Stomach (tissue), 19 donors: ENCODE results near the gene ARRDC2. TPM values are rescaled to one million over a fixed set of nuclear protein-coding genes. Genes with fewer than 3 reads are reported as not detected.

Source experiments
- DNase-seq, 2 donors: peaks; one replicate each; pipeline versions ENCODE4 v3.0.0 to v3.0.0-alpha.2; 2013 to 2019
- H3K27ac ChIP-seq, 5 donors: fragments of 200-600 bp in 4 of 5; sonication (generic) in 4 of 5; one replicate each; pipeline ENCODE4 v1.5.1; 2013 to 2019; ENCODE audit warnings: mild to moderate bottlenecking in 1 of 5, moderate library complexity in 1 of 5
- H3K27me3 ChIP-seq, 3 donors: fragments of 200-600 bp; sonication (generic); one replicate each; pipeline ENCODE4 v1.5.1; 2017 to 2019; ENCODE audit warnings: mixed run types in 1 of 3
- H3K36me3 ChIP-seq, 4 donors: fragments of 200-600 bp; sonication (generic); 1 replicate in 3 of 4; 2 replicates in 1 of 4; pipeline ENCODE4 v1.5.1; 2016 to 2019
- H3K4me1 ChIP-seq, 4 donors: fragments of 200-600 bp; sonication (generic); one replicate each; pipeline ENCODE4 v1.5.1; 2016 to 2019
- H3K4me3 ChIP-seq, 4 donors: fragments of 200-600 bp; sonication (generic) in 3 of 4; one replicate each; pipeline ENCODE4 v1.5.1; 2016 to 2019; ENCODE audit warnings: mild to moderate bottlenecking in 1 of 4
- H3K9me3 ChIP-seq, 4 donors: fragments of 200-600 bp; sonication (generic); one replicate each; pipeline ENCODE4 v1.5.1; 2016 to 2019
- CTCF ChIP-seq, 7 experiments: fragments of 450-650 bp in 4 of 7; fragments of 200-600 bp in 3 of 7; sonication (generic) in 3 of 7; IDR thresholded peaks; one replicate each; pipeline ENCODE4 v1.5.1; 2016 to 2019; ENCODE audit warnings: antibody characterized with exemption in 7 of 7, control low read depth in 2 of 7, mild to moderate bottlenecking in 1 of 7
- EP300 ChIP-seq: sonication (generic); formaldehyde crosslinking; IDR thresholded peaks from one replicate; pipeline ENCODE4 v1.6.1; 2017; ENCODE audit warnings: antibody characterized with exemption
- POLR2A ChIP-seq, 4 donors: fragments of 450-650 bp; IDR thresholded peaks; one replicate each; pipeline ENCODE4 v1.6.1; 2016; ENCODE audit warnings: antibody characterized with exemption in 4 of 4, control low read depth in 2 of 4, mild to moderate bottlenecking in 1 of 4, moderate library complexity in 1 of 4
- POLR2AphosphoS5 ChIP-seq, 3 donors: sonication (generic); formaldehyde crosslinking; IDR thresholded peaks; one replicate each; pipeline ENCODE4 v1.6.1; 2016; ENCODE audit warnings: antibody characterized with exemption in 3 of 3
- WGBS, 5 donors: extraction: QIAGEN DNeasy Blood & Tissue Kit in 3 of 5; methylation state at CpG; one replicate each; pipeline versions ENCODE4 v1.1.5 to v1.1.7; 2013 to 2018; 5-methylcytosine and 5-hydroxymethylcytosine counted together
- intact Hi-C: fragments of 100-400 bp; cut with DNase I; formaldehyde crosslinking; loops from one replicate; pipeline ENCODE4 v1.15.1; 2023; ENCODE audit warnings: low total_unique reads
- long read RNA-seq, 10 donors: transcript quantifications; one replicate each; lab custom pipeline, GENCODE V29; 2026
- polyA plus RNA-seq, 3 donors: library from polyadenylated mRNA; stranded (reverse); fragments of 200-250 nt; gene quantifications; one replicate each; pipeline ENCODE4 v1.2.3, GENCODE V29; 2013
- total RNA-seq, 5 donors: library from RNA; depleted of rRNA; stranded (reverse); fragments of >200 nt; gene quantifications; one replicate each; pipeline versions ENCODE4 v1.1.0 to v1.2.3, GENCODE V29; 2014 to 2016
- donor health status: healthy with polysubstance abuse.
- donor health status: Bipolar disorder and iron deficiency.
- donor health status: healthy.

The ARRDC2 gene
- total RNA-seq: 100 to 1,000 TPM in 1 of 5 donors, 10 to 100 TPM in 4; 19.8 to 130 (median 60.8) TPM
- polyA plus RNA-seq: 10 to 100 TPM; 31.4 to 34.1 (median 32.7) TPM
- long read RNA-seq, donor 1, partial matches to known transcripts: 0 of 2 reads
- long read RNA-seq, donor 1, other reads (novel, unspliced or antisense): 0 of 2 reads
- long read RNA-seq, donor 2, partial matches to known transcripts: 0 of 3 reads
- long read RNA-seq, donor 2, other reads (novel, unspliced or antisense): 0 of 3 reads
- long read RNA-seq, donor 3, partial matches to known transcripts: 0 of 2 reads
- long read RNA-seq, donor 3, other reads (novel, unspliced or antisense): 0 of 2 reads
- long read RNA-seq, donor 4: 0 reads
- long read RNA-seq, donor 5, partial matches to known transcripts: 5 of 6 reads
- long read RNA-seq, donor 5, other reads (novel, unspliced or antisense): 0 of 6 reads
- long read RNA-seq, donor 6, partial matches to known transcripts: 9 of 11 reads
- long read RNA-seq, donor 6, other reads (novel, unspliced or antisense): 0 of 11 reads
- long read RNA-seq, donor 7, partial matches to known transcripts: 0 of 3 reads
- long read RNA-seq, donor 7, other reads (novel, unspliced or antisense): 0 of 3 reads
- long read RNA-seq, donor 8, partial matches to known transcripts: 0 of 1 reads
- long read RNA-seq, donor 8, other reads (novel, unspliced or antisense): 0 of 1 reads
- long read RNA-seq, donor 9, partial matches to known transcripts: 0 of 1 reads
- long read RNA-seq, donor 9, other reads (novel, unspliced or antisense): 0 of 1 reads
- long read RNA-seq, donor 10, partial matches to known transcripts: 0 of 2 reads
- long read RNA-seq, donor 10, other reads (novel, unspliced or antisense): 0 of 2 reads

DNA sequence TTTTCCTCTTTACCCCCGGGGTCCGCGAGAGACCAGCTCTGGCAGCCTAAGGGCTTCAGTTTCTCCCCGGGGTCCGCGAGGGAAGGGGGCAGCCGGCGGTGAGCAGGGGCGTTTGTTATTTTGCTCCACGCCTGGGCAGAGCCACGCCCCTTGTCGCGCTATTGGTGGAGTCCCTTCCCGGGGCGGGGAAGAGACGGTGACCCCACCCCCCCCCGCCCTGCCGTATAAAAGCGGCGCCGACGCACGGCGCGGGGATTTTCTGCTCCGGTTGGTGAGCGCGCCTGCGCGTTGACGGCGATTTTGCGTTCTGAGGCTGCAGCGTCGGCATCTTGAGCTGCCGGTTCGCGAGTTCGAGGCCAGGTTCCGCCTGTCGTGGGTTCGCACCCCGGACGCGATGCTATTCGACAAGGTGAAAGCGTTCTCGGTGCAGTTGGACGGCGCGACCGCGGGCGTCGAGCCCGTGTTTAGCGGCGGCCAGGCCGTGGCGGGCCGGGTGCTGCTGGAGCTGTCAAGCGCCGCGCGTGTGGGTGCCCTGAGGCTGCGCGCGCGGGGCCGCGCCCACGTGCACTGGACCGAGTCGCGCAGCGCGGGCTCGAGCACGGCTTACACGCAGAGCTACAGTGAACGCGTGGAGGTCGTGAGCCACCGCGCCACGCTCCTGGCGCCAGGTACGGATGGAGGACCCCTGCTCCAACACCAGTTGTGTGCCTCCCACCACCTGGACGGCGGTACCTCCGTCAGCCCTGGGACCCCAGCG lies at the start of gene ARRDC2:
Gene ARRDC2, plus strand, starts transcription at position 254 of the 757 bp plus-strand sequence. Its CDS starts 141 bp downstream, at position 395.
- Histone ChIP-seq H3K9me3 (no peaks in the 10 kb centered on the region), H3K4me3 (peak within 1 kb of the TSS; percentile 52 to 66 (median 60)), H3K36me3 (peaks cover 43 to 63% (median 56%) of the 10 kb centered on the region in 4 donors), H3K4me1 (peaks cover 24 to 63% (median 39%) of the 10 kb centered on the region in 4 donors), H3K27me3 (no peaks in the 10 kb centered on the region), H3K27ac (peak within 1 kb of the TSS; percentile 77 to 88 (median 85))
- WGBS, 5 donors: 8 to 22% (median 18%) methylated on average over 50 to 92 of the region's 92 CpGs
- peak; percentile 90 to 97 for DNase-seq
- TF ChIP-seq POLR2A (IDR thresholded peaks at IDR 0.05) (no peak), POLR2AphosphoS5 (IDR thresholded peaks at IDR 0.05) (peak; percentile 60 to 82 (median 81))
- intact Hi-C loops: loop anchor here (2.0 kb wide), 1 partner anchor 51 kb away; no protein-coding TSS in a partner anchor

GRCh38 chr19:17963936-17964691 lies 43.9 kb upstream of the ARRDC2 start:
- Histone ChIP-seq H3K36me3 (no peaks in the 10 kb centered on the region), H3K4me1 (peaks cover 0 to 13% (median 2%) of the 10 kb centered on the region in 4 donors), H3K27me3 (peaks cover 6 to 89% (median 43%) of the 10 kb centered on the region in 3 donors), H3K4me3 (no peak overlapping the region), H3K27ac (no peak overlapping the region), H3K9me3 (no peaks in the 10 kb centered on the region)
- intact Hi-C loops: no loop called here
- WGBS, 5 donors: 56 to 67% (median 63%) methylated on average over 7 to 13 of the region's 13 CpGs
- TF ChIP-seq POLR2A (IDR thresholded peaks at IDR 0.05) (no peak), POLR2AphosphoS5 (IDR thresholded peaks at IDR 0.05) (no peak), EP300 (no peak), CTCF (IDR thresholded peaks at IDR 0.05) (no peak)
- peak in 1 of 2 donors; percentile 44 for DNase-seq

DNA sequence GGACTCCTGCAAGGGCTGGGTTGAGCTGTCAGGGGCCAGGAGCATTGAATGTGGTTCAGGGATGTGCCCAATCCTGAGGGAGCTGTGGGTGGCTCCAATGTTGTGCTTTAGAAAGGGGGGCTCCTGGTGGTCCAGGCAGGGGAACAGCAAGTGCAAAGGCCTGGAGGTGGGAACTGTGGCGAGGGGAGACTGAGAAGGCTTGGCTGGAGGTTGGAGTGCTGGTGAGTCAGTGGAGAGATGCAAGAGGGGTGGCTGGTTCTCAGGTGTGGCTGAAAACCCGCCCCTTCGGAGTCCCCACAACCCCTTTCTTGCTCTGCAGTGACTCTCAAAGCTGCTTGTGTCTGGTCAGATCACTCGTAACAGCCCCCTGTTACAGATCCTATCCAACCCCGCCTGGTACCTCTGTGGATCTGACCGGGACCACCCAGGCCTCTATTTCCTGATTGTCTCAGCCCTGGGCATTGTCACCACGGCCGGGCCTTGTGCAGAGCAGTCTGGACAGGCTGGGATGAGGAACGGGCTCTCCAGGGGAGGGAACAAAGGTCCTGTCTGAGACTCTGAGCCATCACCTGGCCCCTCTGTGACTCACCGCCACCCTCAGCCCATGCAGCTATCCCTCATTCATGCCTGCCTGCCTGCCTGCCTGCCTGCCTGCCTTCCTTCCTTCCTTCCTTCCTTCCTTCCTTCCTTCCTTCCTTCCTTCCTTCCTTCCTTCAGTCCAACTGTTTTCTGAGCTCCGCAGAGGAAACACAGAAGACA lies 42.4 kb upstream of the ARRDC2 start:
- WGBS, 5 donors: 56 to 68% (median 57%) methylated on average over 11 of the region's 11 CpGs
- no peaks in the 10 kb centered on the region for H3K36me3 ChIP-seq
- TF ChIP-seq POLR2AphosphoS5 (IDR thresholded peaks at IDR 0.05): no peak
- no peak for TF ChIP-seq EP300
- TF ChIP-seq CTCF (IDR thresholded peaks at IDR 0.05): no peak
- no peak for TF ChIP-seq POLR2A (IDR thresholded peaks at IDR 0.05)
- H3K4me1 ChIP-seq: peaks cover 0 to 13% (median 2%) of the 10 kb centered on the region in 4 donors
- H3K27ac ChIP-seq: no peak overlapping the region
- intact Hi-C loops: no loop called here
- peaks cover 6 to 84% (median 43%) of the 10 kb centered on the region in 3 donors for H3K27me3 ChIP-seq
- H3K9me3 ChIP-seq: no peaks in the 10 kb centered on the region
- H3K4me3 ChIP-seq: no peak overlapping the region
- no peak for DNase-seq

- Histone ChIP-seq H3K27ac (no peak overlapping the region), H3K4me3 (no peak overlapping the region), H3K27me3 (peaks cover 6 to 86% (median 43%) of the 10 kb centered on the region in 3 donors), H3K9me3 (no peaks in the 10 kb centered on the region), H3K4me1 (peaks cover 0 to 13% (median 2%) of the 10 kb centered on the region in 4 donors), H3K36me3 (no peaks in the 10 kb centered on the region)
- 46 to 76% (median 66%) methylated on average over 2 of the region's 2 CpGs for WGBS, 5 donors
- no peak for TF ChIP-seq EP300
- no peak for TF ChIP-seq CTCF (IDR thresholded peaks at IDR 0.05)
- no peak for TF ChIP-seq POLR2A (IDR thresholded peaks at IDR 0.05)
- TF ChIP-seq POLR2AphosphoS5 (IDR thresholded peaks at IDR 0.05): no peak
- DNase-seq: no peak
- intact Hi-C loops: no loop called here
Measured at GRCh38 chr19:17966129-17966483, 41.9 kb upstream of the ARRDC2 start.
